Fibroblast of the conjunctiva (primary cell): ENCODE data around the gene ZNF792.
"Not testable (repeated sequence)": the region's sequence is repeated elsewhere in the genome, so short reads cannot be mapped to it uniquely, and the experiment has no call there.

Experiments used
- DNase-seq: peaks from one replicate; pipeline ENCODE4 v3.0.0-alpha.2; 2010; ENCODE audit warnings: low read depth

The ZNF792 gene

DNA sequence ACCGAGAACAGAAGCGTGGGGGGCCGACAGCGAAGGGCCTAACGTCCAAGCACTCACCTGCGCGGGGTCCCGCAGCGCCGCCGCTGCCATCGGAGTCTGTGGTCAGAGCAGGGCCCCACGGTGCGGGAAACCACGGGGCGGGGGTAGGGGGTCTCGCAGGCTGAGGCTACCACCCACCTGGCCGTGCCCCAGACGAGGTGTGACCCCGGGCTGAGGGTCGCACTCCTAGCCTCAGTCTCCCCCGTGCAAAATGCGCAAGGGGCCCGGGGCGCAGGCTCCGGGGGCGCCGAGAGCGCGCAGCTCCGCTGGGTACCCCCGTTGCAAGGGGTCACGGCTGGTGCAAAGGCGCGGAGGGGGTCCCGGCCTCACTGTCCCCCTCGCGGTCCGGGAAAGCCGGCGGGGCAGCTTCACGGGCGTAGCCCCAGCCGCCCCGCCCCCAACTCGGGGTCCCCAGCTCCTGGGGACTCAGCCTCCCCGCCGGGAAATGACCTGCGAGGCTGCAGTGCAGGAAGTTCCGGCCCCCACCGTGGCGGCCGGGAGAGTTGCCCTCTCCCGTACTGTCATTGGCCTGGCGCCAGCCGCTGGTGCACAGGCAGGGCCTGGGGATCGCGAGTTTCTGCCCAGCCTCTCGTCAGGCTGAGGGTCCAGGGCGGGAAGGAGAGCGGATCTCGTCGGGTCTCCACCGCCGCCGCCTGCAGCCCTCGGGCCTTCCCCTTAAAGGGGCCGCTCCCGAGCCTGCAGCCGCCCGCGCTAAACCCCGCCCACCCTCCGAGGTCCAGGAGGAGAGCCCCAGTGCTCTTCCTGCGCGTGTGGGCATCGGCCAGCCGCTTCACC is at the start of gene ZNF792:
TSS of gene ZNF792 (minus strand) at position 657 of the 834 bp plus-strand sequence. CDS start at position 90, 567 bp downstream.
- no peak for DNase-seq

DNA sequence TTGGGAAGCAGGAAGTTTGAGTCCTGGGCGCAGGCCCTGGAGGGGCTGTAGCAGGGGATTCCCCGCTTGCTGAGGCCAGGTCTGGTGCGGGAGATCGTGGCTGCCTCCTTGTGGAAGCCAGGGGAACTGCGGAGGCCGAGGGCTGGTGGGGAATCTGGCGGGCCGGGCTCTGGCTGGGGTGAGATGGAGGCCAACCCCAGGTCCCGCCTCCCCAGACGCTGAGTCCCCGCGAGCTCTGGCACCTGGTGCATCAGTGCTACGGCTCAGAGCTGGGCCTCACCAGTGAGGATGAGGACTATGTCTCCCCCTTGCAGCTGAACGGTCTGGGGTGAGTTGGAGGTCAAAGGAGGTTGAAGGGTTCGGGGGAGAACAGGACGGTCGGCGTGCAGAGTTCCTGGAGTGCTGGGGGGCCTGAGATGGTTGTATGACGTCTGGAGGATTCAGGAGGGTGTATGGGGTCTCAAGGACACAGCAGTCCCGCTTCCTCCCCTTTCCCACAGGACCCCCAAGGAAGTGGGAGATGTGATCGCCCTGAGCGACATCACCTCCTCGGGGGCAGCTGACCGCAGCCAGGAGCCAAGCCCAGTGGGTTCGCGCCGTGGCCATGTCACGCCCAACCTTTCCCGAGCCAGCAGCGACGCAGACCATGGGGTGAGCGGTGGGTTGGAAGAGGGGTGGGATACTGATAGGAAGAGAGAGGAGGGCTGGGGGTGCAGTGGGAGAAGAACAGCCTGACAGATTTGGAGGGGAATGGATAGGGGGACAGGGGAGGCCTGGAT is 49.2 kb upstream of the ZNF792 start:
- DNase-seq = peak; percentile 34

DNA sequence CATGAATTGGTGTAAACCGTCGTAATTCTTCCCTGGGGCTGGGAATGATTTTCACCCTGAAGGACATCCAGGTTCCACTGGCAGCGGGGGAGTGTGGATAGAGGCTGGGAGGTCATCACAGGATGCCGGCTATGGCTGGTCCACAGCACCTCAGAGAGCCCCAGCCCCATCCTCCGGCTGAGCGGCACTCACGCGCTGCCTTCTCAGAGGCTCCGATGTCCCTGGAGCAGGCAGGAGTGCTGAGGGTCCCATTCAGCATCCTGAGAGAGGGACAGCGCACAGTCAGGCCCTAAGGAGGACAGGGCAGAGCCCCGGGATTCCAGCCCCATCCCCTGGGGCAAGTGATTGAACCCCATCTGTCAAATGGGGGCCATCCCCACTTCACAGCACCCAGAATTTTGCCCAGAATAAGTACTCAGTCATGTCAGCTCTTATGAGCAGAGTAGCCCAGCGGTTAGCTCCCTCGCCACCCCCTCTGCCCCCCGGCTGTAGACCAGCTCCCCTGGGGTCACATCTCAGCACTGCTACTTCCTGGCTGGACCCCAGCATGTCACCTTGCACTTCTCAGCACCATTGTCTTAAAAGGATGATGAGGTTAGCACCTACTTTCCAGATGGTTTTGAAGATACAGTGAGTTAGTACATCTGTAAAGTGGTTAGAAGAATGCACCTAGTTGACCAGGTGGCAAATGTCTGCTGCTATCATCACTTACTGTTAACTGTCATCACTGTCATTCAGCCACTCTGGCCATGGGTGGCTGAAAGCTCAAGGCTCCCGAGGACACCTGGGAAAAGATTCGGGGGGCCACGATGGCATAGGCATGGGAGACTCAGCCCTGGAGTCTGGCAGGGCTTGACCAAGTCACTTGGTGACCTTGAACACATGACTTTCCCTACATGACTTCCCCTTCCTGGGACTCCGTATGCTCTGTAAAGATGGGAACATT is 48.0 kb upstream of the ZNF792 start:
- no peak for DNase-seq

DNA sequence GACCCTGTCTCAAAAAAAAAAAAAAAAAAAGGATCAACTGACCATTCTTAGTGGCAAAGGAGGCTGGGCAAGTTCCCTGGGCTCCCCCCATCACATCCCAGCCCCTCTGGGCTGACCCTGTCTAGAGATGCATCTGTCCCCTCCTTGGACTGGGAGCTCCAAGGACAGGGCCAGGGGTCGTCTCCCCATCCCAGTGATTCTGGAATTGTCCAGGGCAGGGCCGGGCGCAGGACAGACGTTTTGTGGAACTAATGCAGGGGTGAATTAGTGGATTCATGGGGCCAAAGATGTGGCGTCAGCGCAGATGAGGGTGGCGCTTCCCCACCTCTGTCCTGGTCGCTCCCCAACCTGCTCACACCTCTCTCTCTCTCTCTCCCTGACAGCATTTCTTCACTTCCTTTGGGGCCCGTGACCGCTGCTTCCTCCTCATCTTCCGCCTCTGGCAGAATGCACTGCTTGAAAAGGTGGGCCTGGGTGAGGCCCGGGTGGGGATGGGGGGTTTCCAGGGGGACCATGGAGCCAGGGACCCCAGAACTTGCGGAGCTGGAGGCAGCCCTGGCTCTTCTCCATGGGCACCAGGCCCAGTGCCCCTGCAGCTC is 47.2 kb upstream of the ZNF792 start:
- DNase-seq = no peak

DNA sequence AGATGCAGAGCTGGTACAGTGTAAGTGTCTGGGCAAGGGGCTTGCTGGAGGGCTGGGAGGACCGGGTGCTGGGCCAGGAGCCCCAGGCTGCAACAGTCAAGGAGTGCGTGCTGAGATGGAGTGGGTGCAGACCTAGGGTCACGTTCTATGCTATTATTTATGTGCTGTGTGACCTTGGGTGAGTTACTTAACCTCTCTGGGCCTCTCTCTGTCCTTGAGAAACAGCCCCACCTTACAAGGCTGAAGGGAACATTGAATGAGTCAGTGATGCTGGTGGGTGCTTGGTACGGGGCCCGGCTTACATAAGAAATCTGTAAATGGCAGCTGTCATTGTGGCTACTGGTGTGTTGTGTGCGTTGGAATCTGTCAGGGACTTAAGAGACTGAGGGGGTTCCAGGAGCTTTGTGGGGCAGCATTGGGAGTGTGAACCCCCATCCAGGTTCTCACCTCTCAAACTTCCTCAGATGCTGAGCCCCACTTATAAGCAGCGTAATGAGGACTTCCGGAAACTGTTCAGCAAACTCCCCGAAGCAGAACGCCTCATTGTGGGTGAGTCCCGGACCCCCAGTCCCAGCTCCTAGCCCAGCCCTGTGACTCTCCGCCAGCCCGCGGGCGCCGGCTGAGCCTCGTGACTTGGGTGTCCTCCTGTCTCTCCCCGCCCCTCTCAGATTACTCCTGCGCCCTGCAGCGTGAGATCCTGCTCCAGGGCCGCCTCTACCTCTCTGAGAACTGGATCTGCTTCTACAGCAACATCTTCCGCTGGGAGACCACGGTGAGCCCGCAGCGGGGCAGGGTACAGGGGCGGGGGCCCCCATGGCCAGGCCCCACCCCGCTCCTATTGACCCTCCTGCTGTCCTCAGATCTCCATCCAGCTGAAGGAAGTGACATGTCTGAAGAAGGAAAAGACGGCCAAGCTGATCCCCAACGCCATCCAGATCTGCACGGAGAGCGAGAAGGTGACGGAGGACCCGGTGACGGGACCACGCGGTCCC is 45.7 kb upstream of the ZNF792 start:
- DNase-seq = no peak

DNA sequence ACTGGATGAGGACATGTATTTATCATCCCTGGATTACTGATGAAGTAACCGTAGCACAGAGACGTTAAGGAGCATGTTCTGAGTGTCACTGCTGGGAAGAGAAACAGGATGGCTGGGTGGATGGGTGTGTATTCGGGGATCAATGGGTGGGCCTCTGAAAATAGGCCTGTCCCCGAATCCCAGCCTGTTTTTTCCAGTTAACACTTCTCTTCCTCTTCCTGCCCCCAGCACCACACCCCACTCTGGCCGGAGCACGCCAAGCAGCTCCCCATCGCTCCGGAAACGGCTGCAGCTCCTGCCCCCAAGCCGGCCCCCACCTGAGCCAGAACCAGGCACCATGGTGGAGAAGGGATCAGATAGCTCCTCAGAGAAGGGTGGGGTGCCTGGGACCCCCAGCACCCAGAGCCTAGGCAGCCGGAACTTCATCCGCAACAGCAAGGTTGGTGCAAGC is 44.9 kb upstream of the ZNF792 start:
- DNase-seq = no peak

DNA sequence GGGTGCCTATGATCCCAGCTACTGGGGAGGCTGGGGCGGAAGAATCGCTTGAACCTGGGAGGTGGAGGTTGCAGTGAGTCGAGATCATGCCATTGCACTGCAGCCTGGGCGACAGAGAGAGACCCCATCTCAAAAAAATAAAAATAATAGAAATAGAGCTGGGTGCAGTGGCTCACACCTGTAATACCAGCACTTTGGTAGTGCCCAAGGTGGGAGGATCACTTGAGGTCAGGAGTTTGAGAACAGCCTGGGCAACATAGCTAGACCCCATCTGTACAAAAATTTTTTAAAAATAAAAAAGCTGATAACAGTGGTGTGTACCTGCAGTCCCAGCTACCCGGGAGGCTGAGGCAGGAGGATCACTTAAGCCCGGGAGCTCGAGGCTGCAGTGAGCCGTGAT is 43.4 kb upstream of the ZNF792 start:
- DNase-seq = not testable (repeated sequence)

DNA sequence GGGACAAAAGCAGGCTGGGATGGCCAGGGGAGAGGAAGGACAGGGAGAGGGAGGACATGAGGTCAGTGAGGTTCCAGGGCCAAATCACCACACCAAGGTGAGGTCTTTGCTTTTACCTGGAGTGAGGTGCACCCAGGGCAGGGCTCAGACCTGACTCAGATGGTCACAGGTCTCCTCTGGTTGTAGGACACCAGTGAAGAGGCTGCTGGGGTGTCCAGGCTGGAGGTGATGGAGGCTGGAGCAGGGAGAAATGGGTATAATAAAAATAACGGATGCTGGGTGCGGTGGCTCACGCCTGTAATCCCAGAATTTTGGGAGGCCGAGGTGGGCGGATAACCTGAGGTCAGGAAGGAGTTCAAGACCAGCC is 43.0 kb upstream of the ZNF792 start:
- no peak for DNase-seq

DNA sequence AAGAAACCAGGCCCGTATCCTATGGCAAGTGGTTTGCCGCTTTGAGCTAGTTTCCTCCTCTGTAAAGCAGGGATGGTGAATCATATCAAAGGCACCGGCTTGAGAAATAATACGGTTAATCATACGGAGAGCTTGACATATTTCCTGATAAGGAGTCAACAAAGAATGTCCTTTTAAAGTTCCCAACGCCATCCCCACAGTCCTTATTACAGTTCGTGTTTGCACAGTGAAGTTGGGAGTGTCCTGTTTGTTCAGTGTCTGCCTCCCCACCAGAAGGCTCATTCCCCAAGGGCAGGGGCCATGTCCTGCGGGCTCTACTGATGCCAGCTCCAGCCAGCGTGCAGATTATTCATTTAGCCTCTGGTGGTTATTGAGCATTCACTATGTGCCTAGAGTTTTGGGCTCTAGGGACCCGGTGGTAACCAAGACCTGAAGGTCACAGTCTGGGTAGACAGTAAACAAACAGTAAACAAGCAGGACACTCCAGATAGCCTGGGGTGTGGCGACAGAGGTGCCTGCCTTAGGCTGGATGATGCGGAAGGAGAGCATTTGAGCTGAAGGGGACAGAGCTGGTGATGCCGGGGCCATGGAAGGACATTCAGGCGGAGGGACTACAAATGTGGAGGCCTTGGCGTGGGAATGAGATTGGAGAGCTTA is 42.4 kb upstream of the ZNF792 start:
- DNase-seq = no peak

DNA sequence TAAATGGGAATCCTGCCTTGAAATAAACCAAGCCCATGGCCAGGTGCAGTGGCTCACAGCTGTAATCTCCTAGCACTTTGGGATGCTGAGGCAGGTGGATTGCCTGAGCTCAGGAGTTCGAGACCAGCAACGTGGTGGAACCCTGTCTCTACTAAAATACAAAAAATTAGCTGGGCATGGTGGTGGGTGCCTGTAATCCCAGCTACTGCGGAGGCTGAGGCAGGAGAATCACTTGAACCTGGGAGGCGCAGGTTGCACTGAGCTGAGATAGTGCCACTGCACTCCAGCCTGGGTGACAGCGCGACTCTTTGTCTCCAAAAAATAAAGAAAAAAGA is 41.9 kb upstream of the ZNF792 start:
- DNase-seq = not testable (repeated sequence)

DNA sequence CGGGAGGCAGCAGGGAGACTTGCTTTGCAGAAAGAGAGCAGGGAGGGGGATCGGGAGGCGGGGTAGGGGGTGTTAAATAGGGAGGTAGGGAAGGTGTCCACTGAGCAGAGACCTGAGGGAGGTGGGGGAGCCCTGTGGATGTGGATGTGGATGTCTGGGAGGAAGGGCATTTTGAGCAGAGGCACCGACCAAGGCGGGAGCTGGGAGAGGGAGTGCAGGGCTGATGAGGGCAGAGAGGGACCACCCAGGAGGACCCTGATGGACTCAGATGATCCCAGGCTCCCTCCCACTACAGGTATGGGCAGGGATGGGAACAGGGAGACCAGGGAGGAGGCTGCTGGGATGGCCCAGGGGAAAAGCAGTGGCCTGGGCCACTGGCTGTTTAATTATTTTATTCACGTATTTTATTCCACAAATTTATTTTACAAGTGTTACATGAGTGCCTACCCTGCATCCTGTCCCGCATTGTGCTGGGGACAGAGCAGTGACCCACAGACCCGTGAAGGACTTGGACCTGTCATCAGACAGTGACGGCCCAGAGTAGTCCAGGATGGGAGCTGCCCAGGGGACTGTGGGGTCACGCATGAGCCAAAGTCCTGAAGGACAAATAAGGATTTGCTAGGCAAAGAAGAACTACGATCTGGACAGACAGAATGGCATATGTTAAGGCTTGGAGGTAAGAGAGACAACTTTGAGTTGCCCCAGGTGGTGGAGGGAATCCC is 41.4 kb upstream of the ZNF792 start:
- no peak for DNase-seq

DNA sequence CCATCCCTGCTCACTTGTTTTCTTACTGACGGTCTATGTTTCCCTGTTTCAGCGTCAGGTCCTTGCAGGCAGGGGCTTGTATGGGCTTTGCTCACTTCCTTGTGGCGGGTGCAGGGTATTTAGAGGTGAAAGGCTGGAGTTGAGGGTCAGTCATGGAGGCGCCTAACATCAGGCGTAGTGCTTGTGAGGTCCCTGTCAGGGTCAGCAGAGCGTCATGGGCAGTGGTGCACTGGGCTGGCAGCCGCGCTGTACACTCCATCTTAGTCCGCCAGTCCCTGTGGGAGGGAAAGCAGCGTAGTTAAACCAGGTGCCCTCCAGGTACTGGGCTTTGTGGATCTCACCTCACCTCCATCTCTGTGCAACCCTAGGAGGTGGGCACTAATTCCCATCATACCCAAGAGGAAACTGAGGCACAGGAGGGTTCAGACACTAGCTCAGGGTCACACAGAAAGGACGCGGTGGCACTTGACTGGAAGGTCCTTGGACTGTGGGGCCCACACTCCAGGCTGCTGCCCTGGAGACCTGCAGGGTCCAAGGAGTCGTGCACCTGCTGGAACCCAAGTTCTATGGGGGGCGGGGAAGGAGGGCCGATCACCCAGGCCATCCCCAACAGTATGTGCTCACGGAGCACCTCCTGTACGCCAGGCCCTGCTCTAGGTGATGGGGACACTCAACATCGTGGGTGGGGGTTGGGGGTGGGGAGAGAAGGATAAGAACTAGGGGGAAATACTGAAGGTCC is 40.7 kb upstream of the ZNF792 start:
- no peak for DNase-seq

DNA sequence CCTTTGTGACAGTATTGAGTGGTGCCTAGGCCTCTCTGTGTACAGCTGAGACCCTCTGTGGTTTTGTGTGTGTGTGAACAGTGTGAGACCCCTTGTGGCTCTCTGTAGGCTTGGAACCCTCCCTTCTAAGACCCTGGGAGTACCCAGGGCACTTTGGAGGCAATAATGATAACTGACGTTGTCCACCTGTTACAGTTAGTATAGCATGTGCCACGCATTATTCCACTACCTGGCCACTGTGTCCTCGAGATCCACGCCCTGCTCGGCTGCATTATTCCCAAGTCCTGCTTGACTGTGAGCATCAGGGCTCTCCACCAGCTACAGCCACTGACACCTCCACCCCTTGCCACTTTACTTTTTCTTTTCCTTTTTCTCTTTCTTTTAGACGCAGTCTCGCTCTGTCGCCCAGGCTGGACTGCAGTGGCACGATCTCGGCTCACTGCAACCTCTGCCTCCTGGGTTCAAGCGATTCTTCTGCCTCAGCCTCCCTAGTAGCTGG is 38.1 kb upstream of the ZNF792 start:
- DNase-seq = no peak

DNA sequence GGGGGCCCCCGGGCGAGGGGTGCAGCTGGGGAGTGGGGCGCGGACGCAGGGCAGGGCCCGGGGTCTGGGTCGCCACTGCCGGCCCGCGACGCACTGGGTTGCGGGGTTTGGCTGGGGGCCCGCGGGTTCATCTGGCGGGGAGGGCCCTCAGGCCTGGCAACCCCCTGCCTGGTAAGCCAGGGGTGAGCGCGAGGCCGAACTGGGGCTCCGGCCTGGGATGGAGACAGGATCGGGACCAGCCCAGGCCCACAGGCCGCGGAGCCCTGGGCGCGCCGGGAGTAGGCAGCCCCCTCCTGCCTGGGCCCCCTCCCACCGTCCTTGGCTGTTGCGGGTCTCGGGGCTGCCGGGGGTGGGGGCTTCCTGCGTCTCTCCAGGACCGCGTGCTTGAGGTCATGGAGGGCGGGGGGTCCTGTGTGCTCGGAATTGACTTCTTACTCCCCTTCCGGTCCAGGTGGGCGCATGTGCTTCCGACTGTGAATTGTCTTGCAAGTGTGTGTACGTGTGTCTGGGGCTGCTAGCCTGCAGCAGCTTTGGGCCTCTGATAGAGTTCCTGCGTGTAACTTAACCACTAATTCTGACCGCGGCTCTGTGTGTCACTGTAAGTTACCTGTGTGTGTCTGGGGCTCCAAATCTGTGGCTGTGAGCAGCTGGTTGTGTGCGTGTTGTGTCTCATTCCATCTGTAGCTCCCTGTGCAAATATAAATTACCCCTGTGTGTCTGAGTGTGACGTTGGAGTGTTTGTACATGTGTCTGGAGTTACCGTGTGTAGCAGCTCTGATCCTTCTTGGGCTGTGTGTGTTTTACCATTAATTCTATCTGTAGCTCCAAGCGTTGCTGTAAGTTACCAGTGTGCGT is 36.8 kb upstream of the ZNF792 start:
- no peak for DNase-seq

DNA sequence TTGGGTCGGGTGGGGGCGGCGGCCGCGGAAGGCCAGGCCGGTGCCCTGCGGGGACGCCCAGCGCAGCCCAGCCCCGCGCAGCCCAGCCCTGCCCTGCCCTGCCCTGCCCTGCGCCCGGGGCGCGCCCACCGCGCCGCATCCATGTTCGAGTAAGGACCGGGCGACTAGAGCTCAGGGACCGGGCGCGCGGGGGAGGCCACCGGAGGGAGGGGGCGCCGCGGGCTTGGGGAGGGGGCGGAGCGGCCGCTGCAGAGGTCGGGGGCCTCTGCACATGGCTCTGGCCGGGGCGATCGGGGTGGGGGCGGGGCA is 36.3 kb upstream of the ZNF792 start:
- no peak for DNase-seq

DNA sequence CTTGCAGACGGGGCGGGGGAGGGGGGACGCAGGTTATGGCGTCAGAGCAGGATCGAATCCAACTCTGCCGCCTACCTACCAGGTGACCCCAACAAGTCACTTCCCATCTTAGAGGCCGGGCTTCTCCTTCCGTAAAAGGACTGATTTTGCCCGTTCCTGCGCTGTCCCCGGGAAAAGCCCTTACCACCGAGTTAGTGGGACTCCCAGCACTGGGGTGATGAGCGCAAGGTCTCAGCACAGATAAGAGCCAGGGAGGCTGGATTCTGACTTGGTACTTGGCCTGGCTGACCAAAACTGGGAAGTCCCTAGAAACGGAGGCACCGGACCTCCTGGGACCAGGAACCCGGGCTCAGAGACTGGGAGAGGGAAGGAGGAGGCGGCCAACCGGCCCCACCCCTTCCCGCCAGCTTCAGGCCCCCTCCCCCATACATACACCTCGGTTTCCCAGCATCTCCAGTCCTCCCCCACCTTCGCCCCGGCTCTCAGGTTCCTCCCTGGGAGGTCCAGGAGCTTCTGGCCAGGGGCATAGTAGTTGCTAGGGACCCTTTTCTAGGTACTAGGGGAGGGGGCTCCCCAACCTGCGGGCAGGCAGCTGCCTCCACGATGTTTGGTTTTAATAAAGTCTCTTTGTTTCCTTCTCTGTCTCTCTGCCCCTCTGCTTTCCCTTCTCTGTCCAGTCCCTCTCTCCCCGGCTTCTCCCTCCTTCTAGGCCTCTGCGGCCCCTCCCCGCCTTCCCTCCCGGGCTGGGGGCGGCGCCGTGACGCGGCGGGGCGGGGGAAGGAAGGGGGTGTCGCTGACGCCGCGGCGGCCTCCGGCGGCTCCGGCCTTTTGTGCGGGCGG is 35.7 kb upstream of the ZNF792 start, which contains the start of gene GRAMD1A:
TSS of gene GRAMD1A (plus strand) at position 826 of the 840 bp plus-strand sequence. CDS start 156 bp downstream, outside the sequence.
- peak; percentile 57 for DNase-seq
